Parathyroid adenoma (tissue), 2 donors: Measurements from ENCODE around the gene ATG5.

Experiments
- H2AFZ ChIP-seq: fragments of 300-600 bp; sonication (generic); one replicate; pipeline ENCODE4 v1.7.0; 2017; ENCODE audit warnings: antibody characterized with exemption, mild to moderate bottlenecking
- H3K27ac ChIP-seq: fragments of 300-600 bp; sonication (generic); one replicate; pipeline ENCODE4 v1.7.0; 2017
- H3K27me3 ChIP-seq: fragments of 300-600 bp; sonication (generic); one replicate; pipeline ENCODE4 v1.7.0; 2017; ENCODE audit warnings: low read length; ENCODE audit not compliant: control insufficient read depth, insufficient read depth
- H3K36me3 ChIP-seq: fragments of 300-600 bp; sonication (generic); one replicate; pipeline ENCODE4 v1.7.0; 2017; ENCODE audit warnings: low read length; ENCODE audit not compliant: control insufficient read depth, insufficient read depth
- H3K4me1 ChIP-seq: fragments of 300-600 bp; sonication (generic); one replicate; pipeline ENCODE4 v1.7.0; 2017; ENCODE audit warnings: control low read depth
- H3K4me2 ChIP-seq: fragments of 300-600 bp; sonication (generic); one replicate; pipeline ENCODE4 v1.7.0; 2017; ENCODE audit warnings: low read length
- H3K4me3 ChIP-seq: fragments of 300-600 bp; sonication (generic); one replicate; pipeline ENCODE4 v1.7.0; 2017; ENCODE audit warnings: low read depth, low read length
- H3K79me2 ChIP-seq: fragments of 300-600 bp; sonication (generic); one replicate; pipeline ENCODE4 v1.7.0; 2017; ENCODE audit warnings: control low read depth
- H3K9ac ChIP-seq: fragments of 300-600 bp; sonication (generic); one replicate; pipeline ENCODE4 v1.7.0; 2017; ENCODE audit warnings: mild to moderate bottlenecking
- H3K9me3 ChIP-seq: fragments of 300-600 bp; sonication (generic); one replicate; pipeline ENCODE4 v1.7.0; 2017; ENCODE audit warnings: low read length; ENCODE audit not compliant: control insufficient read depth
- CTCF ChIP-seq: fragments of 300-600 bp; sonication (generic); IDR thresholded peaks from one replicate; pipeline ENCODE4 v1.7.0; 2017; ENCODE audit warnings: antibody characterized with exemption, mild to moderate bottlenecking
- donor health status: primary hyperparathyroidism.

The ATG5 gene

GRCh38 chr6:106281661-106282060 lies 43.9 kb downstream of the ATG5 start:
- H3K4me2 ChIP-seq = no peak overlapping the region
- no peaks in the 10 kb centered on the region for H3K36me3 ChIP-seq
- peaks cover 4% of the 10 kb centered on the region for H3K4me1 ChIP-seq
- no peak overlapping the region for H3K27ac ChIP-seq
- peaks cover 34% of the 10 kb centered on the region for H3K79me2 ChIP-seq
- H3K4me3 ChIP-seq = no peak overlapping the region
- H2AFZ ChIP-seq = no peak overlapping the region
- TF ChIP-seq CTCF = no peak
- H3K9me3 ChIP-seq = no peaks in the 10 kb centered on the region
- H3K9ac ChIP-seq = no peak overlapping the region
- no peaks in the 10 kb centered on the region for H3K27me3 ChIP-seq

- H3K79me2 ChIP-seq = peaks cover 29% of the 10 kb centered on the region
- H3K27ac ChIP-seq = no peak overlapping the region
- no peak overlapping the region for H2AFZ ChIP-seq
- no peak overlapping the region for H3K4me2 ChIP-seq
- H3K9me3 ChIP-seq = no peaks in the 10 kb centered on the region
- H3K4me3 ChIP-seq = no peak overlapping the region
- TF ChIP-seq CTCF = no peak
- no peaks in the 10 kb centered on the region for H3K36me3 ChIP-seq
- H3K4me1 ChIP-seq = no peaks in the 10 kb centered on the region
- H3K27me3 ChIP-seq = no peaks in the 10 kb centered on the region
- no peak overlapping the region for H3K9ac ChIP-seq
These were observed 44.5 kb downstream of the ATG5 start for GRCh38 chr6:106281088-106281487.

GRCh38 chr6:106279179-106279578 lies 46.4 kb downstream of the ATG5 start:
- Histone ChIP-seq H3K9ac (no peak overlapping the region), H3K4me3 (no peak overlapping the region), H3K4me2 (no peak overlapping the region), H3K27ac (no peak overlapping the region), H3K9me3 (no peaks in the 10 kb centered on the region), H3K79me2 (peaks cover 24% of the 10 kb centered on the region), H3K36me3 (no peaks in the 10 kb centered on the region), H2AFZ (no peak overlapping the region), H3K27me3 (no peaks in the 10 kb centered on the region), H3K4me1 (no peaks in the 10 kb centered on the region)
- TF ChIP-seq CTCF = no peak

- Histone ChIP-seq H3K27me3 (no peaks in the 10 kb centered on the region), H3K36me3 (no peaks in the 10 kb centered on the region), H3K4me1 (peaks cover 6% of the 10 kb centered on the region), H3K27ac (no peak overlapping the region), H2AFZ (no peak overlapping the region), H3K4me2 (no peak overlapping the region), H3K9ac (no peak overlapping the region), H3K4me3 (no peak overlapping the region), H3K79me2 (peaks cover 32% of the 10 kb centered on the region), H3K9me3 (no peaks in the 10 kb centered on the region)
- no peak for TF ChIP-seq CTCF
These were observed 49.9 kb downstream of the ATG5 start for GRCh38 chr6:106275692-106276091.

- H3K9ac ChIP-seq = no peak overlapping the region
- TF ChIP-seq CTCF = no peak
These were observed 52.5 kb downstream of the ATG5 start for GRCh38 chr6:106273087-106273486.

More at GRCh38 chr6:106273087-106273486, 52.5 kb downstream of the ATG5 start:
- no peaks in the 10 kb centered on the region for H3K9me3 ChIP-seq
- H2AFZ ChIP-seq = no peak overlapping the region
- no peaks in the 10 kb centered on the region for H3K36me3 ChIP-seq
- no peak overlapping the region for H3K27ac ChIP-seq
- no peaks in the 10 kb centered on the region for H3K27me3 ChIP-seq
- H3K4me1 ChIP-seq = peaks cover 6% of the 10 kb centered on the region
- H3K4me3 ChIP-seq = no peak overlapping the region
- no peak overlapping the region for H3K4me2 ChIP-seq
- H3K79me2 ChIP-seq = peaks cover 39% of the 10 kb centered on the region
